Upper lobe of left lung (tissue), 6 donors: ENCODE measurements around the gene MORN4. TPM values are rescaled to one million over a fixed set of nuclear protein-coding genes. Genes with fewer than 3 reads are reported as not detected.
"Not testable (repeated sequence)": the region's sequence is repeated elsewhere in the genome, so short reads cannot be mapped to it uniquely, and the experiment has no call there.

Source experiments
- ATAC-seq, 2 donors: fragments of 200-7000 bp; cut with Tn5 transposase; one replicate each; pipeline ENCODE4 v1.9.1; 2022; ENCODE audit warnings: mild to moderate bottlenecking in 2 of 2, moderate library complexity in 2 of 2; ENCODE audit not compliant: low FRiP score in 2 of 2
- DNase-seq, 2 donors: peaks; one replicate each; pipeline ENCODE4 v3.0.0-alpha.2; 2019 to 2020
- H3K27ac ChIP-seq, 4 donors: fragments of 200-600 bp; sonication (generic); one replicate each; pipeline ENCODE4 v1.5.1; 2016 to 2019
- H3K27me3 ChIP-seq, 4 donors: fragments of 200-600 bp; sonication (generic); one replicate each; pipeline ENCODE4 v1.5.1; 2017 to 2019
- H3K36me3 ChIP-seq, 4 donors: fragments of 200-600 bp; sonication (generic); one replicate each; pipeline ENCODE4 v1.5.1; 2016 to 2019
- H3K4me1 ChIP-seq, 4 donors: fragments of 200-600 bp; sonication (generic); one replicate each; pipeline ENCODE4 v1.5.1; 2018 to 2019
- H3K4me3 ChIP-seq, 4 donors: fragments of 200-600 bp; sonication (generic); one replicate each; pipeline ENCODE4 v1.5.1; 2017 to 2019; ENCODE audit warnings: mild to moderate bottlenecking in 2 of 4, moderate library complexity in 1 of 4
- H3K9me3 ChIP-seq, 4 donors: fragments of 200-600 bp; sonication (generic); one replicate each; pipeline ENCODE4 v1.5.1; 2018 to 2019
- EP300 ChIP-seq, 4 donors: sonication (generic); formaldehyde crosslinking; IDR thresholded peaks; one replicate each; pipeline ENCODE4 v1.5.1; 2017; ENCODE audit warnings: antibody characterized with exemption in 4 of 4, control low read depth in 2 of 4
- POLR2A ChIP-seq, 4 donors: fragments of 450-650 bp; IDR thresholded peaks; one replicate each; pipeline ENCODE4 v1.5.1; 2016 to 2017; ENCODE audit warnings: antibody characterized with exemption in 4 of 4, mild to moderate bottlenecking in 2 of 4
- POLR2AphosphoS5 ChIP-seq, 2 donors: sonication (generic); formaldehyde crosslinking; IDR thresholded peaks; one replicate each; pipeline ENCODE4 v1.5.1; 2017; ENCODE audit warnings: antibody characterized with exemption in 2 of 2
- WGBS, 2 donors: methylation state at CpG; one replicate each; pipeline ENCODE4 v1.1.5; 2017 to 2018; 5-methylcytosine and 5-hydroxymethylcytosine counted together
- total RNA-seq, 6 donors: library from RNA; depleted of rRNA in 4 of 6; stranded (reverse); fragments of >200 nt in 4 of 6; gene quantifications; one replicate each; pipeline versions ENCODE4 v1.1.0 to v1.2.1, GENCODE V29; 2016 to 2021
- TF ChIP-seq, protein P1 (sequence below), 6 experiments: fragments of 450-650 bp in 4 of 6; fragments of 200-600 bp in 2 of 6; sonication (generic) in 2 of 6; IDR thresholded peaks; one replicate each; pipeline ENCODE4 v1.5.1; 2016 to 2019; ENCODE audit warnings: antibody characterized with exemption in 6 of 6
- donor health status: DM: no; HTN: no; CAD: no; lungs with moderate emphysema.
- donor health status: DM: no; HTN: yes; CAD: no; lungs with severe emphysema.

The MORN4 gene
- total RNA-seq, 6 donors from 2014 or later, result 1.3 to 7.7 (median 3.2) TPM

DNA sequence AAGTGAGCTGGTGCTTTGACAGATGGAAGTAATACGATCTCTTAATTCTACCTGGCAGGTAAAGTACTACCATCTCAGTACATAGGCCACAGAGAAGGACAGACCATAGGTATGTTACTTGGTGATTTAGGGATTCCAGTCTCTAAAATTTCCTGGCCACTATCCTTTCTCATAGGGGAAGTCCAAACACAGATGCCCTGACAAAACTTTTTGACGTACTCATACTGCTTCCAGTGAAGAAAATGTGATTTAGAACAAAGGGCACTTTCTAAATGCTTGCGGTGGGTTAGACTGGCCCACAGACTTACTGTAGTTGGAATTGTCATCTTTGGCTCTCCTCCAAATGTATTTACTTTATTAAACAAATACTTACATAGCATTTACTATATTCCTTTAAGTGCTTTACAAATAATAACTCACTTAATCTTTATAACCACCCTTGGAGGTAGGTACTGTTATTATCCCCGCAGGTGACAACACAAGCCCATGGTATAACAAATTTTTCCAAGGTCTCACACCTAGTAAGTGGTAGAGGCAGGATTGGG is 10.2 kb upstream of the MORN4 start:
- no peak for DNase-seq
- ATAC-seq, result no peak
- no peak overlapping the region for H3K4me3 ChIP-seq
- H3K4me1 ChIP-seq, result peaks cover 22 to 34% (median 28%) of the 10 kb centered on the region in 4 donors
- H3K36me3 ChIP-seq, result peaks cover 0 to 19% (median 8%) of the 10 kb centered on the region in 4 donors
- H3K27me3 ChIP-seq, result no peaks in the 10 kb centered on the region
- H3K9me3 ChIP-seq, result no peaks in the 10 kb centered on the region
- TF ChIP-seq EP300 (IDR thresholded peaks at IDR 0.05) (no peak), POLR2AphosphoS5 (IDR thresholded peaks at IDR 0.05) (no peak), POLR2A (IDR thresholded peaks at IDR 0.05) (no peak)
- TF ChIP-seq, protein P1, sequence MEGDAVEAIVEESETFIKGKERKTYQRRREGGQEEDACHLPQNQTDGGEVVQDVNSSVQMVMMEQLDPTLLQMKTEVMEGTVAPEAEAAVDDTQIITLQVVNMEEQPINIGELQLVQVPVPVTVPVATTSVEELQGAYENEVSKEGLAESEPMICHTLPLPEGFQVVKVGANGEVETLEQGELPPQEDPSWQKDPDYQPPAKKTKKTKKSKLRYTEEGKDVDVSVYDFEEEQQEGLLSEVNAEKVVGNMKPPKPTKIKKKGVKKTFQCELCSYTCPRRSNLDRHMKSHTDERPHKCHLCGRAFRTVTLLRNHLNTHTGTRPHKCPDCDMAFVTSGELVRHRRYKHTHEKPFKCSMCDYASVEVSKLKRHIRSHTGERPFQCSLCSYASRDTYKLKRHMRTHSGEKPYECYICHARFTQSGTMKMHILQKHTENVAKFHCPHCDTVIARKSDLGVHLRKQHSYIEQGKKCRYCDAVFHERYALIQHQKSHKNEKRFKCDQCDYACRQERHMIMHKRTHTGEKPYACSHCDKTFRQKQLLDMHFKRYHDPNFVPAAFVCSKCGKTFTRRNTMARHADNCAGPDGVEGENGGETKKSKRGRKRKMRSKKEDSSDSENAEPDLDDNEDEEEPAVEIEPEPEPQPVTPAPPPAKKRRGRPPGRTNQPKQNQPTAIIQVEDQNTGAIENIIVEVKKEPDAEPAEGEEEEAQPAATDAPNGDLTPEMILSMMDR (IDR thresholded peaks at IDR 0.05), result no peak
- H3K27ac ChIP-seq, result no peak overlapping the region
- 87 to 90% methylated on average over 4 of the region's 4 CpGs for WGBS, 2 donors

DNA sequence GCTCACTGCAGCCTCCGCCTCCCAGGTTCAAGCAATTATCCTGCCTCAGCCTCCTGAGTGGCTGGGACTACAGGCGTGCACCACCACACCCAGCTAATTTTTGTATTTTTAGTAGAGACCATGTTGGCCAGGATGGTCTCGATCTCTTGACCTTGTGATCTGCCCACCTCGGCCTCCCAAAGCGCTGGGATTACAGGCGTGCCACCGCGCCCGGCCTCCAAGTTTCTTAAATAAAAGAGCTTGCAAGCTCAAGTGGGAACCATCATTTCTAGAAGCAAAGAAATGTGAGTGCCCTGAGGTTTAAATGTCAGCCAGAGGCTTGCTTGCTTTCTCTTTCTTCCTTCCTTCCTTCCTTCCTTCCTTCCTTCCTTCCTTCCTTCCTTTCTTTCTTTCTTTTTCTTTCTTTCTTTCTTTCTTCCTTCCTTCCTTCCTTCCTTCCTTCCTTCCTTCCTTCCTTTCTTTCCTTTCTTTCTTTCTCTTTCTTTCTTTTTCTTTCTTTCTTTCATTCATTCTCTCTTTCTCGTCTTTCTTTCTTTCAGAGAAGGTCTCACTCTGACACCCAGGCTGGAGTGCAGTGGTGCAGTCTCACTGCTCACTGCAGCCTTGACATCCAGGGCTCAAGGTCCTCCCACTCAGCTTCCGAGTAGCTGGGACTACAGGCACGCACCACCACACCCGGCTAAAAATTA is 9.3 kb upstream of the MORN4 start:
- H3K27me3 ChIP-seq, ATAC-seq, H3K9me3 ChIP-seq, H3K27ac ChIP-seq: not testable (repeated sequence)
- Histone ChIP-seq H3K4me3 (peak overlapping the region in 1 of 4 donors; percentile 96), H3K36me3 (peaks cover 0 to 19% (median 8%) of the 10 kb centered on the region in 4 donors), H3K4me1 (peaks cover 20 to 27% (median 23%) of the 10 kb centered on the region in 4 donors)
- DNase-seq, result peak in 1 of 2 donors; percentile 55
- WGBS, 2 donors, result 94 to 95% methylated on average over 13 of the region's 13 CpGs

DNA sequence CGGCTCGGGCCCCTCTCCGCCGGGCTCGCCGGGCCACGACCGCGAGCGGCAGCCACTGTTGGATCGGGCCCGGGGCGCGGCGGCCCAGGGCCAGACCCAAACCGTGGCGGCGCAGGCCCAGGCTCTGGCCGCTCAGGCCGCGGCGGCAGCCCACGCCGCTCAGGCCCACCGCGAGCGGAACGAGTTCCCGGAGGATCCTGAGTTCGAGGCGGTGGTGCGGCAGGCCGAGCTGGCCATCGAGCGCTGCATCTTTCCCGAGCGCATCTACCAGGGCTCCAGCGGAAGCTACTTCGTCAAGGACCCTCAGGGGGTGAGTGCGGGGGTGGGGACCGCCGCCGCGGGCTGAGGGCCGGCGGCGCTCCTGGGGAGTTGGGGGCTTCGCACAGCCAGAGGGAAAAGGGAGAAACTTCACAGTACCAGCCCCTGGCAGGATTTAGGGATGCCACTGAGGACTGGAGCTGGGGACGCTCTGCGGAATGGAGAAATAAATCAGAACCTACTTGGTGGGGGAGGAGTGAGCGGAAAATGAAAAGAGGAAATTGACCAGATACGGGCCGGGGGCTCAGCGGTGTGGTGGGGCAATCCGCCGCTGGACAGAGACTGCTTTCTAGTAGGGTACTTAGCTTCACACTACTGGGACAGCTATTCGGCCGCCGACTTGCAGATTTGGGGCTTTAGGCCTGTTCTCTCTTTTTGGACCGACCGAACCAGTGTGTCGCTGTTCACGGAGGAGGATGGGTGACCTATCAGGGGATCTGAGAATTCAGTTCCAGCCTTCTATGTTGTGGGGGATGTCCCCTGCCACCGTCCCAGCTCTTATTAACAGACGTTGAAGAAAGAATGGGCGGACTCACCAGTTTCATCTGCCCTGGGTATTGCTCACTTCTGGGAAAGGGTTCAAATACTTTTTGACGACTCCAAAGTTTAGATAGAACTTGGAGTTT is 7.8 kb upstream of the MORN4 start:
- peak in 1 of 2 donors; percentile 72 for ATAC-seq
- Histone ChIP-seq H3K27ac (peak overlapping the region; percentile 82 to 89 (median 88)), H3K36me3 (peaks cover 0 to 15% (median 8%) of the 10 kb centered on the region in 4 donors), H3K4me3 (peak overlapping the region; percentile 67 to 96 (median 83)), H3K27me3 (no peaks in the 10 kb centered on the region), H3K9me3 (no peaks in the 10 kb centered on the region), H3K4me1 (peaks cover 16 to 23% (median 19%) of the 10 kb centered on the region in 4 donors)
- WGBS, 2 donors, result 2 to 4% methylated on average over 29 to 39 of the region's 67 CpGs
- TF ChIP-seq POLR2AphosphoS5 (IDR thresholded peaks at IDR 0.05) (peak in 1 of 2 donors; percentile 14), POLR2A (IDR thresholded peaks at IDR 0.05) (peak in 1 of 4 donors; percentile 9), EP300 (IDR thresholded peaks at IDR 0.05) (no peak)
- TF ChIP-seq, protein P1 (IDR thresholded peaks at IDR 0.05), result peak in 1 of 6 experiments; percentile 2
- DNase-seq, result peak in 1 of 2 donors; percentile 37

DNA sequence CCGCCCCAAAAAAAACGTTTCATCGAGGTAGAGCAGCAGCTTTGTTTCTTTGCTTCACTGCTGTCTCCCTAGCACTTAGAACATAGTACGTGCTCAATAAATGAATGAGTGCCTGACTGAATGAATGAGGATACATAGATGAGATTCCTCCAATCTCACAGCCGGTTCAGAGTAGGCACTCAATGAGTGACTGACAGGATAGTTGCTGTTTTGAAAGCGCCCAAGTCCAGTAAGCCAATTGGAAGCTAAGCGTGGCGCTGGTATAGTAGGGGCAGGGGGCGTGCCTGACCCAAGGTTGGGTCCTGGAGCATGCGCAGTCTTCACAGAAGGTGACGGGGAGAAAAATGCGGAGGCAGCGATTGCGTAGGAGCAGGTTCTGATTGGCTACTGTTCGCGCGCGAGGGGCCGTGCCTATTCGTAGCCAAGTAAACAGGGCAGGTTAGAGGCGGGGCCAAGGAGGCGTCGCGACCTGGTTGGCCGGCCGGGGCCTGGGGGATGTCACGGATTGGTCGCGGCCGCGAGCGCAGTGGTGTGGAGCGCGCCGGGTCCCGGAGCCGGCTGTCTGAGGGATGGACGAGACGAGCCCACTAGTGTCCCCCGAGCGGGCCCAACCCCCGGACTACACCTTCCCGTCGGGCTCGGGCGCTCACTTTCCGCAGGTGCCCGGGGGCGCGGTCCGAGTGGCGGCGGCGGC is 7.0 kb upstream of the MORN4 start, which contains the start of gene PI4K2A:
Gene PI4K2A (plus strand): TSS at position 498 of the 694 bp plus-strand sequence. CDS start 72 bp downstream, at position 570.
- peak; percentile 98 to 99 for DNase-seq
- peak; percentile 99 to 100 for ATAC-seq
- Histone ChIP-seq H3K4me1 (peaks cover 16 to 23% (median 19%) of the 10 kb centered on the region in 4 donors), H3K27me3 (no peaks in the 10 kb centered on the region), H3K27ac (peak within 1 kb of the TSS; percentile 82 to 89 (median 88)), H3K4me3 (peak within 1 kb of the TSS; percentile 67 to 96 (median 83)), H3K36me3 (peaks cover 0 to 14% (median 8%) of the 10 kb centered on the region in 4 donors), H3K9me3 (no peaks in the 10 kb centered on the region)
- WGBS, 2 donors, result 4 to 7% methylated on average over 15 to 24 of the region's 54 CpGs
- TF ChIP-seq POLR2A (IDR thresholded peaks at IDR 0.05) (peak in 3 of 4 donors; percentile 74 to 96 (median 93)), POLR2AphosphoS5 (IDR thresholded peaks at IDR 0.05) (peak; percentile 37 to 80), EP300 (IDR thresholded peaks at IDR 0.05) (no peak)
- TF ChIP-seq, protein P1 (IDR thresholded peaks at IDR 0.05), result peak in 2 of 6 experiments; percentile 14 to 16

DNA sequence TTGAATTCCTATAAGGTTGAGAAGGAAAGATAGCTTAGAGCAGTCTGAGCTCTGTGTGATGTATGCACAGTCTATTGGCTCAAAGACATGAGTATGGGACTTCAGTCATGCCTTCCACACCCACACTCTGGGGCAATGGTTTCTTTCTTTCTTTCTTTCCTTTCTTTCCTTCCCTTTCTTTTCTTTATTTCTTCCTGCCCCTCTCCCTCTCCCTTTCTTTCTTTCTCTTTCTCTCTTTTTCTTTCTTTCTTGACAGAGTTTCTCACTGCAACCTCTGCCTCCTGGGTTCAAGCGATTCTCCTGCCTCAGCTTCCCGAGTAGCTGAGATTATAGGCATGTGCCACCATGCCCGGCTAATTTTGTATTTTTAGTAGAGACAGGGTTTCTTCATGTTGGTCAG is 5.8 kb upstream of the MORN4 start:
- ATAC-seq, DNase-seq, H3K27me3 ChIP-seq, H3K9me3 ChIP-seq, H3K27ac ChIP-seq, H3K36me3 ChIP-seq, H3K4me3 ChIP-seq: not testable (repeated sequence)
- peaks cover 16 to 23% (median 19%) of the 10 kb centered on the region in 4 donors for H3K4me1 ChIP-seq
- whole genome bisulfite sequencing, 2 donors, result 94 to 96% methylated on average over 3 of the region's 3 CpGs
